GM23338 (cell line): ENCODE results near the gene FBXL14. TPM values are rescaled to one million over a fixed set of nuclear protein-coding genes. Genes with fewer than 3 reads are reported as not detected.

ENCODE experiments used
- ATAC-seq: fragments of 200-7000 bp; cut with Tn5 transposase; 3 replicates; pipeline ENCODE4 v1.9.1; 2020
- DNase-seq: peaks from one replicate; pipeline ENCODE4 v3.0.0-alpha.2; 2015; ENCODE audit warnings: low spot score
- H2AFZ ChIP-seq: fragments of 200-600 bp; sonication (generic); 2 replicates; pipeline ENCODE4 v1.8.0; 2016; ENCODE audit warnings: antibody characterized with exemption, mild to moderate bottlenecking, moderate library complexity
- H3F3A ChIP-seq: fragments of 200-600 bp; sonication (generic); replicated peaks from 2 replicates; pipeline ENCODE4 v1.8.0; 2017; ENCODE audit warnings: antibody characterized with exemption, mixed run types, low read depth
- H3K27ac ChIP-seq: fragments of 200-600 bp; sonication (generic); 2 replicates; pipeline ENCODE4 v1.6.1; 2016; ENCODE audit warnings: low read depth
- H3K27me3 ChIP-seq: fragments of 200-600 bp; sonication (generic); 2 replicates; pipeline ENCODE4 v1.8.0; 2016; ENCODE audit warnings: mild to moderate bottlenecking, mixed run types, moderate library complexity; ENCODE audit not compliant: insufficient read depth
- H3K36me3 ChIP-seq: fragments of 200-600 bp; sonication (generic); 2 replicates; pipeline ENCODE4 v1.8.0; 2016; ENCODE audit warnings: mild to moderate bottlenecking; ENCODE audit not compliant: insufficient read depth
- H3K4me1 ChIP-seq: fragments of 200-600 bp; sonication (generic); 2 replicates; pipeline ENCODE4 v1.8.0; 2016; ENCODE audit warnings: mild to moderate bottlenecking, moderate library complexity; ENCODE audit not compliant: insufficient read depth
- H3K4me2 ChIP-seq: fragments of 200-600 bp; sonication (generic); 2 replicates; pipeline ENCODE4 v1.7.1; 2017; ENCODE audit warnings: mixed run types
- H3K4me3 ChIP-seq: fragments of 200-600 bp; sonication (generic); 2 replicates; pipeline ENCODE4 v1.6.1; 2016; ENCODE audit warnings: mixed run types
- H3K79me2 ChIP-seq: fragments of 200-600 bp; sonication (generic); replicated peaks from 2 replicates; pipeline ENCODE4 v1.8.0; 2017; ENCODE audit warnings: mild to moderate bottlenecking; ENCODE audit not compliant: insufficient read depth
- H3K9me2 ChIP-seq: fragments of 200-600 bp; sonication (generic); 2 replicates; pipeline ENCODE4 v1.8.0; 2017; ENCODE audit not compliant: insufficient read depth
- H4K20me1 ChIP-seq: fragments of 200-600 bp; sonication (generic); replicated peaks from 2 replicates; pipeline ENCODE4 v1.8.0; 2017; ENCODE audit warnings: mild to moderate bottlenecking; ENCODE audit not compliant: insufficient read depth
- H3K27ac Mint-ChIP-seq: 2 replicates; pipeline ENCODE4 v1.8.0; 2020; ENCODE audit warnings: inconsistent platforms, mild to moderate bottlenecking, moderate library complexity, mixed read lengths
- H3K27me3 Mint-ChIP-seq: 3 replicates; pipeline ENCODE4 v1.8.0; 2022; ENCODE audit warnings: low read depth, mild to moderate bottlenecking, moderate library complexity, mixed read lengths, inconsistent platforms; ENCODE audit not compliant: insufficient read depth, poor library complexity
- H3K36me3 Mint-ChIP-seq: 3 replicates; pipeline ENCODE4 v1.8.0; 2021; ENCODE audit warnings: low read depth, mild to moderate bottlenecking, inconsistent platforms, moderate library complexity, mixed read lengths
- H3K4me1 Mint-ChIP-seq: 3 replicates; pipeline ENCODE4 v1.8.0; 2020; ENCODE audit warnings: mild to moderate bottlenecking, inconsistent platforms, mixed read lengths
- H3K4me3 Mint-ChIP-seq: 3 replicates; pipeline ENCODE4 v1.8.0; 2021; ENCODE audit warnings: moderate library complexity, mild to moderate bottlenecking, inconsistent platforms, mixed read lengths
- H3K9me3 Mint-ChIP-seq: 3 replicates; pipeline ENCODE4 v1.8.0; 2020; ENCODE audit warnings: moderate library complexity, mild to moderate bottlenecking, inconsistent platforms, mixed read lengths
- CREB1 ChIP-seq: fragments of 250-450 bp; sonication (Bioruptor Pico); IDR thresholded peaks from 2 replicates; pipeline ENCODE4 v1.5.0; 2020; ENCODE audit warnings: low read depth, mild to moderate bottlenecking, moderate library complexity
- EZH2phosphoT487 ChIP-seq: fragments of 200-600 bp; sonication (generic); IDR thresholded peaks from one replicate; pipeline ENCODE4 v1.8.1; 2018; ENCODE audit warnings: antibody characterized with exemption; ENCODE audit not compliant: unreplicated experiment
- NANOG ChIP-seq: IDR thresholded peaks from 2 replicates; pipeline ENCODE4 v1.6.1; 2016; ENCODE audit warnings: antibody characterized with exemption, borderline replicate concordance
- POLR2AphosphoS5 ChIP-seq: IDR thresholded peaks from 2 replicates; pipeline ENCODE4 v1.6.1; 2016; ENCODE audit warnings: antibody characterized with exemption, low read depth
- STAT1 ChIP-seq: IDR thresholded peaks from one replicate; pipeline ENCODE4 v1.6.1; 2016; ENCODE audit warnings: antibody characterized with exemption; ENCODE audit not compliant: unreplicated experiment
- ZNF114 ChIP-seq: fragments of 250-450 bp; sonication (Bioruptor Pico); IDR thresholded peaks from 2 replicates; pipeline ENCODE4 v1.5.0; 2020; ENCODE audit warnings: mild to moderate bottlenecking, moderate library complexity
- ZNF331 ChIP-seq: fragments of 250-450 bp; sonication (Bioruptor Pico); IDR thresholded peaks from 2 replicates; pipeline ENCODE4 v1.5.0; 2020; ENCODE audit warnings: low read depth, mild to moderate bottlenecking, moderate library complexity
- ZNF462 ChIP-seq: fragments of 250-450 bp; sonication (Bioruptor Pico); IDR thresholded peaks from 2 replicates; pipeline ENCODE4 v1.5.0; 2020; ENCODE audit warnings: mild to moderate bottlenecking, moderate library complexity
- polyA plus RNA-seq: library from polyadenylated mRNA; unstranded; fragments of >200 nt; fragmentation: Nextera tagmentation; extraction: Ambion mirVana; gene quantifications from 2 replicates; pipeline ENCODE4 v1.2.1, GENCODE V29; 2016
- total RNA-seq: library from RNA; depleted of rRNA; stranded (reverse); fragments of >200 nt; shearing (Covaris generic); gene quantifications from 2 replicates; pipeline ENCODE4 v1.2.3, GENCODE V29; 2014
- TF ChIP-seq, protein P1 (sequence below), 2 experiments: fragments of 200-600 bp in 1 of 2; sonication (generic) in 1 of 2; conservative IDR thresholded peaks; 2 replicates each; pipeline versions ENCODE4 v1.5.1 to v1.6.1; 2016 to 2017; ENCODE audit warnings: antibody characterized with exemption in 2 of 2, low read depth in 2 of 2, mild to moderate bottlenecking in 2 of 2, moderate library complexity in 1 of 2
- TF ChIP-seq, protein P2 (sequence below): IDR thresholded peaks from 2 replicates; pipeline ENCODE4 v1.6.1; 2016; ENCODE audit warnings: antibody characterized with exemption

Gene FBXL14
- total and polyA plus RNA-seq, 2 experiments from 2014 or later, result 0.74 to 9.4 TPM

DNA sequence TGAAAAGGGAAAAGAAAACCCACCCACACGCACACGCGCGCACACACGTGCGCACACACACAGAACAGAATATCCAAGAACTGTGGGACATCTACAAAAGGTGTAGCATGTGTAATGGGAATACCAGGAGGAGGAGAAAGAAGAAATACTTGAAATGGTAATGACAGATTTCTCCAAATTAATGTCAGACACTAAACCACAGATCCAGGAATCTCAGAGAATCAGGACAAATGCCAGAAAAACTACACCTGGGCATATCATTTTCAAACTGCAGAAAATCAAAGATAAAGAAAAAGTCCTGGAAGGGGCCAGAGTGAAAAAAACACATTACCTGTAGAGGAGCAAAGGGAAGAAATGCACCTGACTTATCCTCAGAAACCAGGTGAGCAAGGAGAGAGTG is 26.5 kb downstream of the FBXL14 start (continued):
- no peak for TF ChIP-seq ZNF462
- no peak for TF ChIP-seq CREB1 (CRISPR knock-in tag)

GRCh38 chr12:1566449-1567135 is 27.8 kb downstream of the FBXL14 start:
- DNase-seq (peak; percentile 38), ATAC-seq (peak; percentile 93)
- no peaks in the 10 kb centered on the region for H3K9me2 ChIP-seq
- H3K36me3 ChIP-seq, result no peaks in the 10 kb centered on the region
- H3K79me2 ChIP-seq, result no peaks in the 10 kb centered on the region
- H3K9me3 Mint-ChIP-seq, result no peaks in the 10 kb centered on the region
- no peak overlapping the region for H3K27ac ChIP-seq
- peak overlapping the region; percentile 24; the same call in 1 of the 2 replicates for H2AFZ ChIP-seq
- H3K27me3 Mint-ChIP-seq, result peaks cover 7% of the 10 kb centered on the region
- no peaks in the 10 kb centered on the region for H3K27me3 ChIP-seq
- H3K36me3 Mint-ChIP-seq, result no peaks in the 10 kb centered on the region
- H3K4me1 ChIP-seq, result no peaks in the 10 kb centered on the region; the same call in 1 of the 2 replicates
- no peak overlapping the region for H3K27ac Mint-ChIP-seq
- H4K20me1 ChIP-seq, result no peaks in the 10 kb centered on the region
- no peak overlapping the region for H3K4me2 ChIP-seq
- no peak overlapping the region for H3K4me3 Mint-ChIP-seq
- H3K4me1 Mint-ChIP-seq, result peaks cover 12% of the 10 kb centered on the region
- H3F3A ChIP-seq, result no peaks in the 10 kb centered on the region
- no peak overlapping the region for H3K4me3 ChIP-seq
- TF ChIP-seq, protein P1, sequence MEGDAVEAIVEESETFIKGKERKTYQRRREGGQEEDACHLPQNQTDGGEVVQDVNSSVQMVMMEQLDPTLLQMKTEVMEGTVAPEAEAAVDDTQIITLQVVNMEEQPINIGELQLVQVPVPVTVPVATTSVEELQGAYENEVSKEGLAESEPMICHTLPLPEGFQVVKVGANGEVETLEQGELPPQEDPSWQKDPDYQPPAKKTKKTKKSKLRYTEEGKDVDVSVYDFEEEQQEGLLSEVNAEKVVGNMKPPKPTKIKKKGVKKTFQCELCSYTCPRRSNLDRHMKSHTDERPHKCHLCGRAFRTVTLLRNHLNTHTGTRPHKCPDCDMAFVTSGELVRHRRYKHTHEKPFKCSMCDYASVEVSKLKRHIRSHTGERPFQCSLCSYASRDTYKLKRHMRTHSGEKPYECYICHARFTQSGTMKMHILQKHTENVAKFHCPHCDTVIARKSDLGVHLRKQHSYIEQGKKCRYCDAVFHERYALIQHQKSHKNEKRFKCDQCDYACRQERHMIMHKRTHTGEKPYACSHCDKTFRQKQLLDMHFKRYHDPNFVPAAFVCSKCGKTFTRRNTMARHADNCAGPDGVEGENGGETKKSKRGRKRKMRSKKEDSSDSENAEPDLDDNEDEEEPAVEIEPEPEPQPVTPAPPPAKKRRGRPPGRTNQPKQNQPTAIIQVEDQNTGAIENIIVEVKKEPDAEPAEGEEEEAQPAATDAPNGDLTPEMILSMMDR (conservative IDR thresholded peaks at IDR 0.05; ENCODE audit: low read depth in 2 of 2), result no peak
- no peak for TF ChIP-seq ZNF331 (CRISPR knock-in tag)
- TF ChIP-seq, protein P2, sequence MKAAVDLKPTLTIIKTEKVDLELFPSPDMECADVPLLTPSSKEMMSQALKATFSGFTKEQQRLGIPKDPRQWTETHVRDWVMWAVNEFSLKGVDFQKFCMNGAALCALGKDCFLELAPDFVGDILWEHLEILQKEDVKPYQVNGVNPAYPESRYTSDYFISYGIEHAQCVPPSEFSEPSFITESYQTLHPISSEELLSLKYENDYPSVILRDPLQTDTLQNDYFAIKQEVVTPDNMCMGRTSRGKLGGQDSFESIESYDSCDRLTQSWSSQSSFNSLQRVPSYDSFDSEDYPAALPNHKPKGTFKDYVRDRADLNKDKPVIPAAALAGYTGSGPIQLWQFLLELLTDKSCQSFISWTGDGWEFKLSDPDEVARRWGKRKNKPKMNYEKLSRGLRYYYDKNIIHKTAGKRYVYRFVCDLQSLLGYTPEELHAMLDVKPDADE, result no peak
- TF ChIP-seq ZNF114, result no peak
- TF ChIP-seq STAT1, result no peak
- TF ChIP-seq POLR2AphosphoS5, result no peak
- TF ChIP-seq EZH2phosphoT487, result no peak
- TF ChIP-seq NANOG, result no peak
